HG02981 (cell line): ENCODE data around the gene C1QB.
"Not testable (repeated sequence)": the region's sequence is repeated elsewhere in the genome, so short reads cannot be mapped to it uniquely, and the experiment has no call there.

Source experiments
- ATAC-seq: cut with Tn5 transposase; IDR thresholded peaks from one replicate; pipeline ENCODE4 v1.9.1; 2021; ENCODE audit warnings: mild to moderate bottlenecking, moderate library complexity; ENCODE audit not compliant: unreplicated experiment

C1QB gene

DNA sequence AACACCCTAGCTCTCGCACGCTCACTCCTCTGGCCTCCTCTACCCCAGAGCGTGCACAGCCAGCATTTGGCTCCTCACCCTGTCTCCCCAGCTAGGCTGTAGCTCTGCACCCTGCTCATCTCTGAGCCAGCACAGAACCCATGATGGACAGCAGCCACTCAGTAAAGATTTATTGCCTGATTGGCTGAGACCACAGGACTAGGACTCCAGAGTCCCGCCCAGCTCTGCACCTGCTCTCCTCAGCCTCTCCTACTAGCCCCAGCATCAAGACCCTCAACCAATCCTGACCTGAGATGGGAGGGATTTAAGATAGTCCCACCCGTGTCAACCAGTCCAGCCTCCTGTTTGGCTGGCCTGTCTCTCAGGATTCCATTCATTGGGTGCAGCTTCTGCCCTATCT lies 9.3 kb downstream of the C1QB start:
- ATAC-seq = no peak

DNA sequence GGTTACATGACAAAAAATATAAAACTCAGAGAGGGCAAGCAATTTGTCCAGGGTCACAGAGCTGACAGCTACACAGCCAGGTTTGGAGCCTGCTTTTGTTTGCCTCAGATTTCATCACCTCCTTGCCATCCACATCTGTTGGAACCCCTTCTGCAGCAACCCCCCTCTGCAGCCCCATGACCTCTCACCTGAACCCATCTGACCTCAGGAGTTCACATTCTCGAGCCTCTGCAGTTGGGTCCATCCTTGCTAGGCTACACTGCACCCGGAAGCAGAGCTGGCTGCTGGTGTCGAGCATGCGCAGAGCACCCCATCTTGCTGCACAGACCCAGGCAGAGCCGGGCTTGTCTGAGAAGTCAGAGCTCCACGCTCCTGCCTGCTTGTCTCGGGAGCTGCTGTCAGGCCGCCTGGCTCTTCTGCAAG lies 10.0 kb downstream of the C1QB start:
- no peak for ATAC-seq

DNA sequence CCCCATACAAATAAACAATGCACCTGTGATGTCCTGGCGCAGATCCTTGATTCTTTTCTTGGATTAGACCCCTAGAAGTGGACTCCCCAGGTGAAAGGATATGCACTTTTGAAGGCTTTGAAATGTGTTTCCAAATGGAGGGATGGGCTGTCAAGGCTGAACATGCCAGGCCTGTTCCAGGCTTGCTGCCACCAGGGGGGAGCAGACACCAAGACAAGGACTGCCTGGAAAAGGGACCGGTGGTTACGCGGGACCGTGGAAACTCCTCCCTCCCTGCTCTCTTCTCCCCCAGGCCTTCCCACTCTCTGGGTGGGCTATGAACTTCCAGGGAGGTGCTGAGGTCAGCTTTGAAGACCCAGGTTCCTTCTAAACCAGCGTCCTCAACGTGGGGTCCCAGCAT lies 12.7 kb downstream of the C1QB start:
- ATAC-seq = no peak

DNA sequence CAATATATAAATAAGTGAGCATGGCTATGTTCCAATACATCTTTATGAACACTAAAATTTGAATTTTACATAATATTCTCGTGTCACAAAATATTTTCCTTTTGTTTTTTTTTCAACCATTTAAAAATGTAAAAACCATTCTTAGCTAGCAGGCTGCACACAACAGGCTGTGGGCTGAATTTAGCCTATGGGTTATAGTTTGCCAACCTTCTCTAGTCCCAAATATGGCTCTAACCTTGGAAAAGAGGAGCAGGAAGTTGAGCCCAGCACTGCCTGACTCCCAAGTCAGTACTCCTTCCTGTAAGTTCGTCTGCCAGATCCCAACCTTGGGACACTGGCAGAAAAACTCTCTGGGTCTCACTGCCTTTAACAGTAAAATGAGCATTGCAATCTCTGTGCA lies 13.4 kb downstream of the C1QB start:
- ATAC-seq = no peak

DNA sequence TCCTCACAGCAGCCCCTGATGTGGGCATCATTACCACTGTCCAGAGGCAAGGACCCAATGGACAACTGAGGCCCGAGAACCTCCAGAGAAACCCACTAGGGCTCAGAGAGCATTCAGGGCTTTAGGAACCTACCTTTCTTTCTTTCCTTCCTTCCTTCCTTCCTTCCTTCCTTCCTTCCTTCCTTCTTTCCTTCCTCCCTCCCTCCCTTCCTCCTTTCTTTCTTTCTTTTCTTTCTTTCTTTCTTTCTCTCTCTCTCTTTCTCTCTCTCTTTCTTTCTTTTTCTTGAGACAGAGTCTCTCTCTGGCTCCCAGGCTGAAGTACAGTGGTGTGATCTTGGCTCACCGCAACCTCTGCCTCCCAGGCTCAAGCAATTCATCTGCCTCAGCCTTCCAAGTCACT lies 15.8 kb downstream of the C1QB start:
- not testable (repeated sequence) for ATAC-seq

DNA sequence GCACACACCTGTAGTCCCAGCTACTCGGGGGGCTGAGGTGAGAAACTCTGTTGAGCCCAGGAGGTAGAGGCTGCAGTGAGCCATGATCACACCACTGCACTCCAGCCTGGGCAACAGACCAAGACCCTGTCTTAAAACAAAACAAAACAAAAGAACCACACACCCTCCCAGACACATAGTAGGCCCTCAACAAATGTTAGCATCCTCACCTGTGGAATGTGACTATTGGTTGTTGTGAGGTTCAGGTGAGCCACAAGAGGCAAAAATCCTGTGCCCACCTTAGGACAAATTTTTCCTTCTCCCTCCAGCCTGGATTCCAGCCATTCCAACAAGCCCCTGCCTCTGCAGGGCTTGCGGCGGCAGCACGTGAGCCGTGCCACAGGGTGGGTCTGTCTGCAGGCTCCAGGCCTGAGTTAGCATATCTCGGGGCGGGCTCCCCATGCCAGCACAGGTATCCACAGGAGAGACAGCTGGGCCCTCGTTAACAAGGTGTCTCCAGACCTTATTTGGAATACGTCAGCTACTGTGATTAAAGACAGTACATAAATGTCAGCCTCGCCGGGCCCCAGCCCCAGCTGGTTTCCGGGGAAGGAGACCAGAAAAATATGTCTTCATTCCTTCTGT lies 17.4 kb downstream of the C1QB start:
- no peak for ATAC-seq

DNA sequence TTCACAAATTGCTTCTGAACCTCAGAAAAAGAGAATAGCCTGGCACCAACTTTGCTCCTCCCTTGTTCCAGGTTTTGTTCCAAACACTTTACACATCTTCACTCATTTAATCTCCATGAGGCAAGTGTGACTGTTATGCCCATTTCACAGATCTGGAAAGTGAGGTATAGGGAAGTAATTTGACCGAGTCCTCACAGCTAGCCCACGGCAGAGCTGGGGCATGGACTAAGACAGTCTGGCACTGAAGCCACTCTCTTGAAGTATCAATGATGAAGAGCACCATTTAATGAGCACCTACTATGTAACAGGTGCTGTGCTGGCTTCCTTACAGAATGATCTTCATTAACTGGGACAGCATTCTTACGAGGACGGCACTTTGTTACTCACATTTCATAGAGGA lies 19.0 kb downstream of the C1QB start:
- no peak for ATAC-seq

DNA sequence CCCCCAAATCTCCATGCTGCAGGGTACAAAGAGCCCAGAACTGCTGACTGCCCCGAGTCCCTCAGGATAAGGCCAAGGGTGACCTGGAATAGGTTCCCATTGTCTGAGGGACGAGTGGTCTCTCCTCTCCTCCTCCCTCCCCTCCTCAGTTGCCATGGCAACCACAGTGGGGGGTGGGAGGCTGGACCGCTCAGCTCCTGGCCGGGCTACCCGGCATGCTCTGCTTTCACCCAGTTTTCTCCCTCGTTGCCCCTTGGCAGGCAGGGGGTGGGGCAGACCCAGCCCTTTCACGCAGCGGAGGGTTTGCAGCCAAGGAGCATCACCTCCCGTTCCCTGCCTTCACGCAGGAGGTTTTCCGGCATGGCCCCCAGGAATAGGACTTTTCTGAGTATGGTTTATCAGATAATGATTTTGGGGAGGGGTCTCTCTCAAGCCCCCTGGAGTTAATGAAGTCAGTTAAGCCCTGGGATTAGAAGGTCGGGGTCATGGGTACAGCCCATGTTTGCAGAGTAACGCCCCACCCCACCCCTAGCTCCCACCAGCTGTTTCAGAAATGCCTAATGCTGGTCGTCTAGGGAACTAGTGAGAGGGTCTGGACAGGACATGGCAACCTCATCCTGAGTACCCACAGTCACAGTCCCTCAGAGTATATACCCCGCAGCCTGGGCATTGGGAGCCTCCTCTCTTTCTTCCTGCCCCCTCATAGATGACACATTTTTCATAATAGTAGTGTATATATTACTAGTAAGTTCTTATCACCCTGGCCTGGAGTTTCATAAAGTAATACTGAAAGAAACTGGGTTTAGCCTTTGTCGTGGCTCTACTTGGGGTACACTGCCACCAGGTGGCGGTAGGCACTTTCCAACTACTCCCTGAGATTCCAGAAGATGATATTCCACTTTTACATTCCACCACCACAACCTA lies 20.7 kb downstream of the C1QB start:
- no peak for ATAC-seq

DNA sequence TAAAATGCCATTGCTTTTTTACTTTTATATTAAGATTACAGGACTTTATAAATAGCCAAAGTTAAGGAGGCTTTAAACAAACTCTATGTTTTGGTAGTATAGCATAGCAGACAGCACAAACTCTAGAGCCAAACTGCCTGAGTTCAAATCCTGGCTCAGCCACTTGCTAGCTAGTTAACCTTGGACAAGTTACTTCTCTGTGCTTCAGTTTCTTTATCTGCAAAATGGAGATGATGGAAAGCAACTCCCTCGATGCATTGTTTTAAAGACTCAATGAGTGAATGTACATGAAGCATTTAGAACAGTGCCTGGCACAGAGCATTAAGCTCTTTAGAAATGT lies 21.3 kb downstream of the C1QB start:
- ATAC-seq = no peak

DNA sequence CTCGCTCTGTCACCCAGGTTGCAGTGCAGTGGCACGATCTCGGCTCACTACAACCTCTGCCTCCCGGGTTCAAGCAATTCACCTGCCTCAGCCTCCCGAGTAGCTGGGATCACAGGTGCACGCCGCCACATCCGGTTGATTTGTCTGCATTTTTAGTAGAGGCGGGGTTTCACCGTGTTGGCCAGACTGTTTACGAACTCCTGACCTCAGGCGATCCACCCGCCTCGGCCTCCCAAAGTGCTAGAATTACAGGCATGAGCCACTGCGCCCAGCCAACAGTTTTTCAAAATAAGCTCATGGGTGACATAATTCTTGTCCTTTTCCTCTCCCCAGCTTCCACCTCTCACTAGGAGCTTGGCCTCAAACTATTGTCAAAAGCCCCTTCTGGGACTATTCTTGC lies 23.1 kb downstream of the C1QB start:
- not testable (repeated sequence) for ATAC-seq

DNA sequence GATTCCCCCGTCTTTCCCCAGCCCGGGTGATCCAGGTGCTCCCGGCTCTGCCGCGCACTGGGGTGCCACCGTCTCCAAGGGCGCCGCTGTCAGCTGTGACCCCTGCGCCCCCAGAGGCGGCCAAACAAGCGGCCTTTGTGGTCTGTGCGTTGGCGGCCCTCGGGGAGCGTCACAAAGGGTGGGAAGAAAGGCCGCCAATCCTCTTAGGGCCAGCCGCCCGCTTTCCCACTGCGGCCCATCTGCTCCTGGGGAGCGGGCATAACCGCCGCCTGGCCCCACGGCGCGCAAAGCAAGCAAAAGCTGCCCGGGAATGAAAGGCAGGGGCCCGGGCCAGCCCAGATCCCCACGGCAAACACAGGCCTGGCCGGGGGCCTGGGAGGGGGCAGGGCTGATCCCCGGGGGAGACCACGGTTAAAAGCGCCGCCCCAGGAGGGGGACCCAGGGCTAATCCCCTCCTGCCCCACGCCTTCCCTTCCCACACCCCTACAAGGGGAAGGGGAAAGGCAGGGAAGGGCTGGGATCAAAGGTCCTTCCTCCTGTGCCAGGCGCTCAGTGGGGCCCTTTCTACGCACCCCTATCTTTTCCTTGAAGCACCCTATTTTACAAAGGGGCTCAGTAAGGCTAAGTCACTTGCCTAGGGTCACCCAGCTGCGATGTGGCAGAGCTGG lies 24.0 kb downstream of the C1QB start:
- no peak for ATAC-seq

DNA sequence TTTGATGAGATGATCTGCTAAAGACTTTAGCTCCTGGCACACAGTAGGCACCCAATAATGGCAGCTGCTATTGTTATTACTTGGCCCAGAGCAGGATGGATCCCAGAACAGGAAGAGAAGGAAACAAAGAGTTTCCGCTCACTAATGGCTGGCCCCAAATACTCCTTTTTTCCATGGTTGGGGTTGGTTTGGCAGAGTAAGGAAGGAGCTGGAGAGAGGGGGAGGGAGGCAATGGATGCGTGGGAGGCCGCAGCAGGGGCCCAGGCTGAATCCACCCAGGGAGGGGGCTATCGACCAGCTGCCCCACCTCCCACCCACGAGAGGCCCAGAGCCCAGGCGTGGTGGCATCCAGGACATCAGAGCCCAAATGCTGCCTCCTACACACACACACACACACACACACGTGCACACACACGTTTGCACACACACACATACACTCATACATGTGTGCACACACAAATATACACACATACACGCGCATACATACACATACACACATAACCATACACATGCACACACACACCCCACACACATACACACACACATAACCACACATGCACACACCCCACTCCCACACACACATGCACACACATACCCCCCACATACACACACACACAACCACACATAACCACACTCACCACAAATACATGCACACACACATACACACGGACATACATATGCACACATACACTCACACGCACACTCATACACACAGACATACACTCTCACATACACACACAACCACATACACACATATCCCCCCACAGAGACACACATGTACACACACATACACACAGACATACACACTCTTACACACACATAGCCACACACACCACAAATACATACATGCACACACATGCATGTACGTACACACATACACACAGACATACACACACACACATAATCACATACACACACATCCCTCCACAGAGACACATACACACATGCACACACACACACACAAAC lies 25.2 kb downstream of the C1QB start:
- ATAC-seq = no peak

DNA sequence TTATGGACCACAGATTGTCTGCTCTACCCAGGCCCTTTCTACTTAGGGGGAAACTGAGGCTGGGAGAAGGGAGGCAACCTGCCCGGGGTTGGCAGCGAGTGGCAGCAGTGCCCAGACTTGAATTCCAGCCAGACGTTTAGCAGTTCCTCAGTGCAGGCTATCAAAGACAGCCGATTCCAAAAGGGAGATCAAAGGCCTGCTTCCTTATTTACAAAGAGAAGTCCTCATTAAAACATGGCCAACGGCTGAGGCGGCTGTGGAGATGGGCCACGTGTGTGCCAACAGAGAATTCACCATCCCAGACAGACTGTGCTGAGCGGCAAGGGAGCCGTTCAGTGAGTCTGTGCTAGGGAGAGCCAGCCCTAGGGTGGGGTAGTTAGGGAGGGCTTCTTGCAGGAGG lies 27.7 kb downstream of the C1QB start:
- ATAC-seq = no peak

DNA sequence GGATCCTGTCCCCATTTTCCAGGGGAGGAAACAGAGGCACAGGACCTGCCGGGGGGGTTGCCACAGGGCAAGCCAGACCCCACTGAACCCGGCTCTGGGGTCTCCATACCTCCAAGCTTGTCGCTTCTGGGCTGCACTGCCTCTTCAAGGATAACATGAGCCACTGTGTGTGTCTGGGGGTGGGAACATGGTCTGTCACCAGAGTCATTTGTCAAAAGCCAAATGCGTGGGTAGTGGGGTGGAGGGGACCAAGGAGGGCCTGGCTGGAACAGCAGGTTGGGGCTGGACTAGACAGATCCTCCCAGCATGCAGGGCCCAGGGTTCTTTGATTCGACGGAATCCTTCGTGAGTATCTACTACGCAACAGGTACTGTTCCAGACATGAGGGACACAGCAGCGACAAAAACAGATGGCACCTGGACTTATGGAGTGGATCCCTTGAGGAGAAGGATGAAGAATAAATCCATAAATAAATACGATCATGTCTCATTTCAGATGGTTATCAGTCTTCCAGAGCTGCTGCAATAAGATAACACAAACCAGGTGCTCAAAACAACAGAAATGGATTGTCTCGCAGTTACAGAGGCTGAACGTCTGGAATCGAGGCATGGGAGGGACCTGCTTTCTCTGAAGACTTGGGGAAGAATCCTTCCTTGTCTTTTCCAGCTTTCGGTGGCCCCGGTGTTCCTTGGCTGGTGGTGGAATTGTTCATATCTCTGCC lies 28.7 kb downstream of the C1QB start:
- no peak for ATAC-seq

DNA sequence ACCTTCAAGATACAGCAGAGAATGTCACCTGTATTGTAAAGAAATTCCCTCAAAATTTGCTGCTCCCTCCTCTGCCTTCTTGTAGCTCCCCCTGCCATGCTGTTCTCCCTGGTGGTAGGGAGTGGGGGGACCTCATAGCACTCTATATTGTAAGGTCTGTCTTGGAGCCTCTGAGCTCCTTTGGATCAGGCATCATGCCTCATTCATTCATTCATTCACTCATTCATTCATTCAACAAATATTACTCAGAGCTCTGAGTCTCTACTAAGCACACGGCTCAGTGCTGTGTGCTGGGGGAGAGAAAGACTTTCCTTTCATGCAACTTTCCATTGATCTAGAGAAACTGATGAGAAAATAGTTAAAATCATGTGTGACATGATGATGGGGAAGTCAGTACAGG lies 30.5 kb downstream of the C1QB start:
- ATAC-seq = no peak

DNA sequence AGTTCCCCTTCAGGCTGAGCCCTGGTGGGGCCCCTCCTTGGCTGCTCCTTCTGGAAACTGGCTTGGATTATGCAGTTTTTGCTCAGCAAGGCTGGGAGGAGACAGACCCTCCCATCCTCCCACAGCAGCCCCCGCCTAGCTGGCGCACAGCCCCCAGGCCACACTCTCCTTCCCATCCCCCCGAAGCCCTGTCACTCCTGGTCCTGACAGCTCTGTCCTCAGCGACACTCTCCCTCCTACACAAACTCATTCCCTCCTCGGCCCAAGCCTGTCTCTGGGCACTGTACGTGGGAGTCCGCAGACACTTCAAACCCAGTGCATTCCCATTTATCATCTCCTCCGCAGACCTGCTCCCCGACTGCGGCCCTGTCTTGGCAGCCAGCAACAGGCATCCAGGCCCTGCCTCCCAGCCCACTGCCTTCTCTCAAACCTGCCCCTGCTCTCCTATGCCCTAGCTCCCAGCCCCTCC lies 32.6 kb downstream of the C1QB start:
- no peak for ATAC-seq

DNA sequence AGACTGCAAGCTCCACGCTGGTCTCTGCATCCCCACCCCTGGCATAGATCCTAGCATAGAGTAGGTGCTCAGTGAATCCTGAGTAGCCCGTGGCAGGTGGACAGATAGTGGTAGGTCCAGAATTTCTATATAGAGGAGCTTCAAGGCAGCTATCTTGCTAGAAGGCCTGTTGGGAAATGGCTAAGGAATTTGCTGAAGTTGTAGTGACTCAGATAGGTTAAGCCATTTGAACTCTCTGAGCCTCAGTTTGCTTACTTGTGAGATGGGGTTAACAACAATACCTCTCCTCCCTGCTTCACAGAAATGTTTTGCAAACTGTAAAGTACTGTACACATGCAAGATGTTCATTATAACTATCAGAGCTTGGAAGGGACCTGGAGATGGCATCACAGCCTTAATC lies 34.2 kb downstream of the C1QB start:
- no peak for ATAC-seq

DNA sequence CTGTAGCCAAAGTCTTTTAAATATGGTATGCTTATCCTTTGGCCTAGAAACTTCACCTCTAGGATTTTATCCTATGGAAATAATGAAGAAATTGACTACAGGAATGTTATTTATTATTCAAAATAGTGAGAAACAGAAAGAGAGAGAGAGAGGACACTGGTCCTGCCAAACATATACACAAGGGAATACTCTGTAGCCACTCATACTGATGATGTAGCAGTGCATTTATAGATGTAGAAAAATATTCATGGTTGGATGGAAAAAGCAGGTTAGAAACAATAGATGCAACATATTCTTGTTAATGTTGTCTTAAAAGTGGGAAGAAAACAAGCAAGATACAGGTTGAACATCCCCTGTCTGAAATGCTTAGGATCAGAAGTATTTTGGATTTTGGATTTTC lies 35.4 kb downstream of the C1QB start:
- ATAC-seq = no peak

DNA sequence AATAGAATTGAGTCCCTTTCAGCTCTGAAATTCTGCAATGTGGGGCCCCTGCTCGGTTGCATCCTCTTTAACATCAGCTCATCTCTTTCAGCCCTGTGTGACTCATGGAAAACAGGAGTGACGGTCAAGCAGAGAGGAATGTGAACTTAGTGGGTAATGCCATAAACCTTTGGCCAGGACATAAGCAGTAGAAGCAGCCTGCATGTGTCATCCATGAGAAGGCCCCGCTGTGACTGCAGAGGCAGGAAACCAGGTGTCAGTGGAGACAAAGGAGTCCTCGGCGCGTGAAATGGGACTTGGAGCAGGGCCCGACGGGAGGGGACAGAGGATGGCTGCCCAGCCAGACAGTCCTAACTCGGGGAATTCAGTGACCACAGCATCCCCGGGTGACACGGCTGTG lies 36.5 kb downstream of the C1QB start:
- no peak for ATAC-seq
